Fibroblast of lung (primary cell): ENCODE measurements around the gene CSF2RB.

Source experiments
- CTCF ChIP-seq, 2 donors: IDR thresholded peaks in 1 of 2; conservative IDR thresholded peaks in 1 of 2; 1 replicate in 1 of 2; 2 replicates in 1 of 2; pipeline ENCODE4 v1.5.1; 2011 to 2012; ENCODE audit warnings: low read length in 2 of 2, control low read depth in 1 of 2, inconsistent platforms in 1 of 2, low read depth in 1 of 2, mild to moderate bottlenecking in 1 of 2
- EZH2 ChIP-seq: IDR thresholded peaks from 2 replicates; pipeline ENCODE4 v1.5.1; 2012; ENCODE audit warnings: low read length, control low read depth, mild to moderate bottlenecking; ENCODE audit errors: missing control alignments

GRCh38 chr22:36926309-36926708 is 12.9 kb downstream of the CSF2RB start:
- TF ChIP-seq CTCF (conservative IDR thresholded peaks at IDR 0.05 in 1 of 2, IDR thresholded peaks at IDR 0.05 in 1 of 2; ENCODE audit: low read depth in 1 of 2, low read length in 2 of 2) = no peak
- no peak for TF ChIP-seq EZH2
